GM19463 (cell line): ENCODE measurements around the gene MISP.
"Not testable (repeated sequence)": the region's sequence is repeated elsewhere in the genome, so short reads cannot be mapped to it uniquely, and the experiment has no call there.

Experiments used
- ATAC-seq: cut with Tn5 transposase; IDR thresholded peaks from one replicate; pipeline ENCODE4 v1.9.1; 2021; ENCODE audit warnings: mild to moderate bottlenecking, moderate library complexity; ENCODE audit not compliant: unreplicated experiment

MISP gene

DNA sequence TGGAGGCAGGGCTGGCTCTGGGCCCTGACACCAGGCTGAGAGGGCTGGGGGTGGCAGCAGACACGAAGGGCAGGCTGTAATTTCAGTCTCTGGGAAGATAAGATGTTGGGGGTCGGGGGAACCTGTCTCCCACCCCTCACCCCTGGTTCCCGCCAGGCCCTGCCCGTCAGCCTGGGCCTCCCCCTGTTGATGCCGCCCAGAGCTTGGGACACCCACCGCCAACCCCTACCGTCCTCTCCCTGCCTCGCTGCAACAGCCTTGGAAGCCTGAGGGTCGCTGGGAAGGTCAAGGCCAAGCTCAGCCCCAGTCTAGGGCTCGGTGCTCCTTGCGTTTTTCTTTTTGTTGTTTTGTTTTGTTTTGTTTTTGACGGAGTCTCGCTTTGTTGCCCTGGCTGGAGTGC lies 27.7 kb upstream of the MISP start:
- ATAC-seq: no peak

DNA sequence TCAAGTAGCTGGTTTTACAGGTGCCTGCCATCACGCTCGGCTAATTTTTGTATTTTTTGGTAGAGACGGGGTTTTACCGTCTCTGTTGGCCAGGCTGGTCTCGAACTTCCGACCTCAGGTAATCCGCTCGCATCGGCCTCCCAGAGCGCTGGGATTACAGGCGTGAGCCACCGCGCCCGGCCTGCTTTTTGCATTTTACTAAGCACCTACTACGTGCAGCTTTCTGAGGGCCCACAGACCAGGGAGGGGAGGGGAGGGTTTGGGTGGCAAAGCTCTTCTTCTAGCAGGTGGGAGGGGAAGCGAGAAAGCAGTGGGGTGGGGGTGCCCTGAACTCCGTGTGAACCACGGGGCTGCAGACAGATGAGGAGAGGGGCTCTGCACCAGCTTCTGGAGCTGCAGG lies 27.2 kb upstream of the MISP start:
- ATAC-seq: no peak

DNA sequence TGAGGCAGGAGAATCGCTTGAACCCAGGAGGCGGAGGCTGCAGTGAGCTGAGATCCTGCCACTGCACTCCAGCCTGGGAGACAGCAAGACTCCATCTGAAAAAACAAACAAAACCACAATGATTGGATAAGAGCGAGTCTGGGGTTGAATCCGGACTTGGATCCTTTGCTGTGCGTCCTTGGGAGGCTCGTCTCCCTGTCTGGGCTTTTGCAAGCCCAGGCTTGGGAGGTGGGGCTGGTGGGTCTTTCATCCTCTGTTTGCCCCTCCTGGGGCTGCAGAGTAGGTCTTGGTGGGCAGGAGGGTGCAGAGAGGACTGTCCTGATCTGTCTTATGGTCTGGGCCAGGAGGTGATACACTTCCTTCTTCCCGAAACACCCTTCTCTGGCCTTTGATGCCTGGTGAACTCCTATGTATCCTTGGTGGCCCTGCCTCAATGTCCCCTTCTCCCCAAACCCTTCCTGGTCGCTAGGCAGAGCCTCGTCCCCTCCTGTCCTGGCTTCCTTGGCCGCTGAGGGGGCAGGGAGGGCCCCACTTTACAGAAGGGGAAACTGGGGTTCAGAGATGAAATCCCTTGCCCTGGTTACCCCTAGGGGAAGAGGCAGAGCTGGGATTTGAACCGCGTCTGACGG lies 25.3 kb upstream of the MISP start:
- no peak for ATAC-seq

DNA sequence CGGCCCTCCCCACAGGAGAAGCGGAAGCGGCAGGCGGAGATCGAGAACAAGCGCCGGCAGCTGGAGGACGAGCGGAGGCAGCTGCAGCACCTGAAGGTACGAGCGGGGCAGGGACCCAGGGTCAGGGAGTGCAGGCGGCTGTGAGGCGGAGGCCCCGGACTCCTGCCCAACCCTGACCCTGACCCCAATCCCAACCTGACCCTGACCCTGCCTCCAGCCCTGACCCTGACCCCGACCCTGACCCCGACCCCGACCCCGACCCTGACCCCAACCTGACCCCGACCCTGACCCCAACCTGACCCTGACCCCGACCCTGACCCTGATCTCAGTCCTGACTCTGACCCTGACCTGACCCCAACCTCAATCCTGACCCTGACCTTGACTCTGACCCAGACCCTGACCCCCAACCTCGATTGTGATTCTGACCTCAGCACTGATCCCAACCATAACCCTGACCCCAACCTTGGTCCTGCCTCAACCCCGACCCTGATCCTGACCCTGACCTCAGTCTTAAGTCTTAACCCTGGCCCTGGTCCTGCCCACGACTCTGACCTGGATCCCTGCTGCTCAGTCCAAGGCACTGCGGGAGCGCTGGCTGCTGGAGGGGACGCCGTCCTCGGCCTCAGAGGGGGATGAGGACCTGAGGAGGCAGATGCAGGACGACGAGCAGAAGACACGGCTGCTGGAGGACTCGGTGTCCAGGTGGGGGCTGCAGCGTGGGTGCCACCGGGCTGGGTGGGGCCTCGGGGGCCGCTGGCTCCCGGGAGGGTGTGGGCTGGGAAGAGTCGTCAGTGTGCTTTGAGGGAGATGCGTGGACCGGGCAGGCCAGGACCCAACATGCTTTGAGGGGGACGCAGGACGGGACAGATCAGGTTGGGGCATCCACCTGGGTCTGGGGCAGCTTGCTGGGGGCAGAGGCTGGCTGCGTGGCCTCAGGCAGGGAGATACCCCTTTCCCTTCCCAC lies 23.6 kb upstream of the MISP start:
- ATAC-seq: no peak

DNA sequence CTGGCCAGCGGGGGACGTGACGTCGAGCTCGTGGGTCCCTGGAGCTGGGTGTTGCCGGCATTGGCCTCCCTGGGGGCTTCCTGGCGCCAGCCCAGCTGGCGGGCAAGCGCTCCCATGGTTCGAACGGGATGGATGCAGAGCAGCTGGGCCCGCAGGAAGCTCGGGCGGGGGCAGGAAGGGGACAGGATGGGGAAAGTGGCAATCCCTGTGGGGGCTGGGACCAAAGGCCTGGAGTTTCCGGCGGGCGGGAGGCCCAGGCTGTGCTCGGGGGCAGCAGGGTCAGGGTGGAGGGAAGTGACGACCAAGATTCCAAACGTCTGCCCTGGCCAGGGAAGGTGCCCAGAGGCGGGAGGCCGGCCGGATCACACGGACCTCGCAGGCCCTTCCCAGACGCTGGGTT lies 22.9 kb upstream of the MISP start:
- no peak for ATAC-seq

DNA sequence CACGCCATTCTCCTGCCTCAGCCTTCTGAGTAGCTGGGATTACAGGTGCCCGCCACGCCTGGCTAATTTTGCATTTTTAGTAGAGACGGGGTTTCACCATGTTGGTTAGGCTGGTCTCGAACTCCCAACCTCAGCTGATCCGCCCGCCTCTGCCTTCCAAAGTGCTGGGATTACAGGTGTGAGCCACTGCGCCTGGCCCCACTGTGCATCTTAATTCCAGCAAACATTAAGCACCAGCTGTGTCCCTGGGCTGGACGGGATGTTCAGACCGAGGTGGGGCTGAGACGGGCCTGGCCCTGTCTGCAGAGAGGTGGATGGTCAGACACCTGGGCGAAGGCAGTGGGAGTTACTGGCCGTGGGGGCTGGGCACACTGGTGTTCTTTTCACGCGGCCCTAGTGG lies 21.3 kb upstream of the MISP start:
- not testable (repeated sequence) for ATAC-seq

DNA sequence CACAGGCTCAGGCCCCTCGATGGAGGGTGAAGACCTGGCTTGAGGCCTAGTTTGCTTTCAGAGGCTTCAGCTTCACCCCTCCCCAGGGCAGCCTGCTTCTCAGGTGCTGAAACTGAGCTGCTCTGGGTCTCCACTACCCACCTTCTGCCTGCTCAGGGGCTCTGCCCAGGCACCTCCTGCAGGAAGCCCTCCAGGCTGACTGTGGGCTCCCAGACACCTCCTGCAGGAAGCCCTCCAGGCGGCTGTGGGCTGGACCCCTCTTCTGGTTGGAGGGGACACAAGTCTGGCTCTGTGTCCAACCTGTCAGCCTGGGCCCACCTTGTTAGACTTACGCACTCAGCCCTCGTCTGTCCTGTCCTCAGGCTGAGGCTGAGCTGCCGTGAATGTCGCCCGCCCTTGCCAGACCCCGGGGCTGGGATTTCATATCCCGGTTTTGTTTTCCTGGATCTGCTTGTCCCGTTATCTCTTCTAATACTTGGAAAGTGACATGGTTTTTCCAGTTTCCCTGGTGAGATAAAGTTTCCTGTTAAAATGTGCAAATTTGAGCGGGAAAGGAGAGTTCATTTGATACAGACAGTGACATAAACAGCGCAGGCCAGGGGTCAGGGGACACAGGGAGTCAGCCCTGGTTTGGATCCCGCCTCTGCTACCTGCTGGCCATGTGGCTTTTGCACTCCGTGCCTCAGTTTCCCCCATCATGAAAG lies 20.8 kb upstream of the MISP start:
- ATAC-seq: no peak

DNA sequence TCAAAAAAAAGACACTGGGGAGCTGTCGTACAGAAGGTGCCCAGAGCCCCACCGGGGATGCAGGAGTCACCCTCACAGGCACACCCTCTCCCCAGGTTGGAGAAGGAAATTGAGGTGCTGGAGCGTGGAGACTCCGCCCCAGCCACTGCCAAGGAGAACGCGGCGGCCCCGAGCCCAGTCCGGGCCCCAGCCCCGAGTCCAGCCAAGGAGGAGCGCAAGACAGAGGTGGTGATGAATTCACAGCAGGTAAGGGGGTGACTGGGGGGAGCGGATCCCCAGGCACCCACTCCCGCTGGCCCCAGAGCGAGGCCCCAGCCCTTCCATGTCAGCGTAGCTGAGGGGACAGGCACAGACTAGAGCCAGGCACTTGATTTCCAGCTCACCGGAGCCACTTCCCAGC lies 19.9 kb upstream of the MISP start:
- no peak for ATAC-seq

DNA sequence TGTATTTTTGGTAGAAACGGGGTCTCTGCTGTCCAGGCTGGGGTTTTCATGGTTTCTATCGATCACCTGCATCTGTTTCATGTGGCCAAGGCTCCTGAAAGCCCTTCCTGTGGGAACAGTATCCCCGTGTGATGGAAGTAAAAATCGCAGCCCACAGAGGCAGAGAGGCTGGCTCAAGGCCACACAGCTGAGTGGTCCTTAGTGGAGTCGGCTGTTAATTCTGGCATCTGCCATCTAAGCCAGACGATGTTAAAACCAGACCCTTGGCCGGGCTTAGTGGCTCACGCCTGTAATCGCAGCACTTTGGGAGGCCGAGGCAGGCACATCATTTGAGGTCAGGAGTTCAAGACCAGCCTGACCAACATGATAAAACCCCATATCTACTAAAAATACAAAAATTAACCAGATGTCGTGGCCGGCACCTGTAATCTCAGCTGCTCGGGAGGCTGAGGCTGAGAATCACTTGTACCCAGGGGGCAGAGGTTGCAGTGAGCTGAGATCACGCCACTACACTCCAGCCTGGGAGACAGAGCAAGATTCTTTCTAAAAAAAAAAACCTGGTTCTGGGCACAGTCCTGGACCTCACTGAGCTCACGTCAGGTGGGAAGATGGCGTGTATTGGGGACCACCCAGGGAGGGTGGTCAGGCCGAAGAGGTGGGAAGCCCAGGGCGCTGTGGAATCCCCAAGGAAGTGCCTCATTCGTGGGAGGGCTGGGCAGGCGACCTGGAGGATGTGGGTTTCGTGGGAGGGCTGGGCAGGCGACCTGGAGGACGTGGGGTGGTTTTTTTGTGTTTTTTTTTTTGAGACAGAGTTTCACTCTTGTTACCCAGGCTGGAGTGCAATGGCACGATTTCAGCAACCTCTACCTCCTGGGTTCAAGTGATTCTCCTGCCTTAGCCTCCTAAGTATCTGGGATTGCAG lies 18.5 kb upstream of the MISP start:
- no peak for ATAC-seq

DNA sequence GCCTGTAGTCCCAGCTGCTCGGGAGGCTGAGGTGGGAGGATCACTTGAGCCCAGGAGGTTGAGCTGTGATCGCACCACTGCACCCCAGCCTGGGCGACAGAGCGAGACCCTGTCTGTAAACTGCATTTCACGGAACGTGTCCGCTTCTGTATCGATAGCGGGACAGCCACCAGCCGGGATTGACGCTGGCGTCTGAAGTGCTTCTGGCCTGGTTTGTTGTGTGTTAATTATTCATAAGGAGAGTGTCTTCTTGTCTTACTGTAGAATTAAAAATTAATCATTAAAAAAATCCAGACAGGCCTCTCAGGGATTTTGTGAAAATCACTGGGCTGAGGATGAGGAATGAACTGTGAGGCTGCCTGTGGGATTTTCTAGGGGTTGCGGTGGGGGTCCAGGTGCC lies 16.2 kb upstream of the MISP start:
- ATAC-seq: no peak

DNA sequence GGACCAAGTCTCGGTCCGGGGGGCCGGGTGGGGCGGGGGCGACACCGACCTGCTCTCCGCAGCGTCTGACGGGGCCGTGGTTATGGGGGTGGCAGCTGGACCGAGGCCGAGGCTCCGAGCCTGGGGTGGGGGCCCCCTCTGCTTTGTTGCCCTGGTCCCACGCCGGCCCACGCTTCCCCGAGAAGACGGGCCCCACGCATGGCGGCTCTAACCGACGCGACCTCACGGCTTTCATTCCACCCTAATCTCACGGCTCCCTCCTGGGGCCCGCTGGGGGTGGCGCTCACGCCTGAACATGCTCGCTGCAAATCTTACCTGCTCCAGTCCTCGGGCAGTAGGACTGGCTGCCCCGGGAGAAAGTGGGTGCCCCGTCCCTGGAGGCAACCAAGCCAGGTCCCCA lies 14.8 kb upstream of the MISP start:
- no peak for ATAC-seq

DNA sequence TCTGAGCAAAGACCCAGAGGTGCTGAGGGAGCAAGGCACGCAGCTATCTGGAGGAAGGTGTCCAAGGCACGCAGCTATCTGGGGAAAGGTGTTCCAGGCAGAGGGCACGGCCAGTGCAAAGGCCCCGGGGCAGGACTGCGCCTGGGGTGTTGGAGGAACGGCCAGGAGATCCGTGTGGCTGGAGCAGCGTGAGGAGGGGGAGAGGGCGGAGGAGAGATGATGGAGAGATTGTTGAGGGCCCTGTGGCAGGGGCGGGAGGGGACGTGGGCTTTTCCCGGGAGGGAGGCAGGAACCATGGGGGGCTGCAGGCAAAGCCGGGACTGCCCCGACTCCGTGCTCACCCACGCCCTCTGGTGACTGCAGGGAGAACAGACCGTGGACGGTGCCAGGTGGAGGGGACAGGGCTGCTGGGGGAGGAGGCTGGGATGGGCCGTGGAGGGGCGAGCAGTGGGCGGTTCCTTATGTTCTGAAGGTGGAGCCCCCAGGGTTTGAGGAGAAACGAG lies 13.3 kb upstream of the MISP start:
- ATAC-seq: no peak

DNA sequence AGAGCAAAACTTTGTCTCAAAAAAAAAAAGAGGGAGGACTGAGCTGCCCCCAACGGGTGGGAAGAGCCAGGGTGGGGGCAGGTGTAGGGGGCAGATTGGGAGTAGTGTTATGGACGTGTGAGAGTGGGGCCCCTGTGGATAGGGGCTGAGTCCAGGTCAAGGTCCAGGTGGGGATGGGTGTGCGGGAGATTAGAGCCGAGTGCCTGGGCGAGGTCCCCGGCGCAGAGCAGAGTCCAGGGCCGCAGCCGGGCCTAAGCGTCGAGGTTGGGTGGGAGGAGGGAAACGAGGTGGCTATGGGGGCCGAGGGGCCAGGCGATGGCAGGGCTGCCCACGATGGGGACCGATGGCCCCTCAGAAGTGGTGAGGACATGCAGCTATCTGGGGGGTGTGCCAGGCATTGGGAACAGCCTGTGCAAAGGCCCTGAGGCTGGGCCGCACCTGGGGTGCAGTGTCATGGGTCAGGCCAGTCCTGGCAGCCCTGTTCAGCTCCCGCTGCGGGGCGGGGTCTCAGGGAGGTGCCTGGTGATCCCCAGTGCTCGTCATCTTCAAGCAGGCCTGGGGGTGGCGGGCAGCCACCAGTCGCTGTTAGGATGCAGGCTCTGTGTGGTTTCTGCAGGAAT lies 12.3 kb upstream of the MISP start:
- ATAC-seq: no peak

DNA sequence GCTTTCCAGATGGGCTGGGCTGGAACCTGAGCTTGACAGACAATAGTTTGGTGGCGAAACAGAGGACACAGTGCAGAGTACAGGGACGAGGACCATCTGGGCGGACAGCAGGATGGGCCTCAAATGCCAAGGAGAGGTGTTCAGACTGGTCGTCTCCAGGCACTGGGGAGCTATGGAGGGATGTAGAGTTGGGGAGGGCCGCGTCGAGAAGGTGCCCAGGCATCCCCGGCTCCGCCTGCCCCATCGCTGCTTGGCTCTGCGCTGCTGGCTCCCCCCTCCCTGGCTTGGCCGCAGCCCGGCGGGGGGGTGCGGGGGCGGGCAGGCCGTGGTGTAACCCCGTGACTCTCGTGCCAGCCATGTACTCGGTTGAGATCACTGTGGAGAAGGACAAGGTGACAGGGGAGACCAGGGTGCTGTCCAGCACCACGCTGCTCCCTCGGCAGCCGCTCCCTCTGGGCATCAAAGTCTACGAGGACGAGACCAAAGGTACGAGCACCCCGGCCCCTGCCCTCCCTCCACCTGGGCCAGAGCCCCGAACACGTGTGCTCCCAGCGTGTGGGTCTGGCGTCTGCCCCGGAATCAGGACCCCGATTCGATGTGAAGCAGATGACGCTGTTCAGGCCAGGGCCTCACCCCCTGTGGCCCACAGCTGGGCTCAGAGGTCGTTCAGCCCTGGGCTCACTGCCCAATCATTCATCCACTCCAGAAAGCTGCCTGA lies 10.8 kb upstream of the MISP start:
- ATAC-seq: no peak

DNA sequence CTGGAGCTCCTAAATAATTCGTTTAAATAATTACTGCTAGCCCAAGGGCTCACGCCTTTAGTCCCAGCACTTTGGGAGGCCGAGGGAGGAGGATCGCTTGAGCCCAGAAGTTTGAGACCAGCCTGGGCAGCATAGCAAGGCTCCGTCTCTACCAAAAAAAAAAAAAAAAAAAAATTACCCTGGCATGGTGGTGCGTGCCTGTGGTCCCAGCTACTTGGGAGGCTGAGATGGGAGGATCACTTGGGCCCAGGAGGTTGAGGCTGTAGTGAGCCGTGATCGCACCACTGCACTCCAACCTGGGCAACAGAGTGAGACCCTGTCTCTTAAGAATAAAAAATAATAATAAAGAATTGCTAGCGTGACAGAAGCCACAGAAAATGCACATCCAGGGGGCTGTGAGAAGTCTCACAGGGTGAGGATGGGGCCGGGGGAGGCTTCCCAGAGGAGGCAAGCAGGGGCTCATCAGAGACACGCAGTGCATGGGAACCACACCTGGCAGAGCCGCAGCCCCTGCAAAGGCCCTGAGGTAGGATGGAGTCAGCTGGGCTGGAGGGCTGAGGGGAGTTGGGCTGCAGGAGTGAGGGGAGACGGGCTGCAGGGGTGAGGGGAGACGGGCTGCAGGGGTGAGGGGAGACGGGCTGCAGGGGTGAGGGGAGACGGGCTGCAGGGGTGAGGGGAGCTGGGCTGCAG lies 10.0 kb upstream of the MISP start:
- ATAC-seq: not testable (repeated sequence)

DNA sequence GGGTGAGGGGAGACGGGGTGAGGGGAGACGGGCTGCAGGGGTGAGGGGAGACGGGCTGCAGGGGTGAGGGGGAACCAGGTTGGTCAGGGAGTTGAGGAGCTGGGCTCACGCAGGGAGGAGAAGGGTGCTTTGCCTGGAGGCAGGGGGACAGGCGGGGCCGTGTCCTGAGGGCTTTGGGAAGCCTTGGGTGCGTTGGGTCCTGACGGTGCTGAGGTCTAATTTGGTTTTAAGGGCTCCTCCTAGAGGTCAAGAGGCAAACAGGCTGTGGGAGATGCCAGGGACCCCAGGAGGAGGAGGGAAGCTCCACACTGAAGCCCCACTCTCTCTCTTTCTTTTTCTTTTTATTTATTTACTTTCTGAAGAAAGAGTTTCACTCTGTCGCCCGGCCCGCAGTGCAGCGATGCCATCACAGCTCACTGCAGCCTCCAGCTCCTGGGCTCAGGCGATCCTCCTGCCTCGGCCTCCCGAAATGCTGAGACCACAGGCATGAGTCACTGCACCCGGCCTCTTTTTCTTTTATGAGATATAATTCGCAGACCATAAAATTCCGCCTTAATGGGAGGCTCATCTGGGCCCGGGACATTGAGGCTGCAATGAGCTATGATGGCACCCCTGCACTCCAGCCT lies 9.3 kb upstream of the MISP start:
- no peak for ATAC-seq

DNA sequence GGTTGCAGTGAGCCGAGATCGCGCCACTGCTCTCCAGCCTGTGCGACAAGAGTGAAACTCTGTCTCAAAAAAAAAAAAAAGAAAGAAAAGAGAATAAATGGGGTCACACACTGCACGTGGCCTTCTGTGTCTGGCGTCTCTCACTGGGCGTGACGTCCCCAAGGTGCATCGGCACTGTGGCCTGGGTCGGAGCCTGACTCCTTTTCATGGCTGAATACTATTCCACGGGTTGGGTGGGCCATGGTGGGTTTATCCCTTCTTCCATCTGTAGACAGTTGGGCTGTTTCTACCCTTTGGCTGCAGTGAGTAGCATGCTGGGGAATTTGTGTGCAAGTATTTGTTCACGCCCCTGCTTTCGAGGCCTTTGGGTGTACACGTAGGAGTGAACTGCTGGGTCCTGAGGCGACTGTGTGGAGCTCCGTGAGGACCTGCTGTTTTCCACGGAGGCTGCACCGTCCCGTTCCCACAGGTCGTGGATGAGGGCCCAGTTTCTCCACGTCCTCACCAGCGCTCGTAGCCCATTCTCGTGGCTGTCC lies 8.3 kb upstream of the MISP start:
- ATAC-seq: no peak

DNA sequence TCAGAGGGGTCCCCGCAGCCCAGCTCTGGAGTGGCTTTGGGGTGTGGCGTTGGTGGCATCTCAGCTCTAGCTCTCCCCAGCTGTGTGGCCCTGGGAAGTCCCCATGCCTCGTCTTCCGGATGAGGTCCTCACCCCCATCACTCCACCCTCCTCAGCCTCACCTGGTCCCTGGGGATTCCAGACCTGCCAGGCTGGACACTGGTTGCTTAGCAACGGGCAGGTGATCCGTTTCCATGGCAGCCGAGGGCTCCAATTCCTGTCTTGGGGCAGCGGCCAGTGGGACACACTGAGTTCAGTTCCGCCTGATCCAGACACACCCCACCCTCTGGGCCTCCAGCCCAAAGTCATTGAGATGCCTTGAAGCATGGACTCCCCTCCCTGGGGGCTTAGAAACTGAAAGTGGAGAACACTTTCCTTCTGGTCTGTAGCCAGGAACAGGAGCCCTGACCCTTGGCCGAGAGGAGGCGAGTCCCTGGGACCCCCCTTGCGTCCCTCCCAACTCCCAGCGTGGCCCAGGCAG lies 7.7 kb upstream of the MISP start:
- ATAC-seq: no peak
